ENCODE measurements around the gene GRHL1.
"Not testable (repeated sequence)": the region's sequence is repeated elsewhere in the genome, so short reads cannot be mapped to it uniquely, and the experiment has no call there.

The GRHL1 gene

GRCh38 chr2:9951522-9952285 lies at the start of gene GRHL1:
GRHL1 (plus strand) TSS chr2:9951693; CDS start chr2:9951834, 141 bp downstream.
- no peaks in the 10 kb centered on the region for H3K36me3 Mint-ChIP-seq
- H3K9me3 Mint-ChIP-seq, result no peaks in the 10 kb centered on the region
- H3K4me3 Mint-ChIP-seq, result peak within 1 kb of the TSS; percentile 84
- peaks cover 16% of the 10 kb centered on the region for H3K4me1 Mint-ChIP-seq
- peak within 1 kb of the TSS; percentile 6 for H3K27ac Mint-ChIP-seq
- H3K27me3 Mint-ChIP-seq, result peaks cover 24% of the 10 kb centered on the region

GRCh38 chr2:9905413-9905812 lies 46.1 kb upstream of the GRHL1 start:
- H3K4me3 Mint-ChIP-seq, result no peak overlapping the region
- peaks cover 10% of the 10 kb centered on the region for H3K36me3 Mint-ChIP-seq
- H3K27ac Mint-ChIP-seq, result no peak overlapping the region
- H3K9me3 Mint-ChIP-seq, result no peaks in the 10 kb centered on the region
- H3K4me1 Mint-ChIP-seq, result no peaks in the 10 kb centered on the region
- no peaks in the 10 kb centered on the region for H3K27me3 Mint-ChIP-seq

GRCh38 chr2:9907402-9907801 lies 44.1 kb upstream of the GRHL1 start:
- H3K36me3 Mint-ChIP-seq, result peaks cover 12% of the 10 kb centered on the region

GRCh38 chr2:9908639-9909038 lies 42.9 kb upstream of the GRHL1 start:
- H3K9me3 Mint-ChIP-seq, result no peaks in the 10 kb centered on the region
- no peak overlapping the region for H3K27ac Mint-ChIP-seq
- H3K36me3 Mint-ChIP-seq, result peaks cover 19% of the 10 kb centered on the region
- H3K27me3 Mint-ChIP-seq, result no peaks in the 10 kb centered on the region
- no peaks in the 10 kb centered on the region for H3K4me1 Mint-ChIP-seq
- H3K4me3 Mint-ChIP-seq, result no peak overlapping the region

More at GRCh38 chr2:9907402-9907801, 44.1 kb upstream of the GRHL1 start:
- no peaks in the 10 kb centered on the region for H3K9me3 Mint-ChIP-seq
- H3K27me3 Mint-ChIP-seq, result no peaks in the 10 kb centered on the region
- no peak overlapping the region for H3K27ac Mint-ChIP-seq
- no peaks in the 10 kb centered on the region for H3K4me1 Mint-ChIP-seq
- no peak overlapping the region for H3K4me3 Mint-ChIP-seq

GRCh38 chr2:9909106-9909505 lies 42.4 kb upstream of the GRHL1 start:
- Mint-ChIP-seq H3K27me3 (no peaks in the 10 kb centered on the region), H3K27ac (no peak overlapping the region), H3K4me3 (no peak overlapping the region), H3K36me3 (peaks cover 22% of the 10 kb centered on the region), H3K9me3 (no peaks in the 10 kb centered on the region), H3K4me1 (no peaks in the 10 kb centered on the region)

GRCh38 chr2:9910699-9911098 lies 40.8 kb upstream of the GRHL1 start:
- H3K27ac Mint-ChIP-seq, result no peak overlapping the region
- H3K4me1 Mint-ChIP-seq, result no peaks in the 10 kb centered on the region
- H3K4me3 Mint-ChIP-seq, result no peak overlapping the region
- no peaks in the 10 kb centered on the region for H3K27me3 Mint-ChIP-seq
- peaks cover 26% of the 10 kb centered on the region for H3K36me3 Mint-ChIP-seq
- H3K9me3 Mint-ChIP-seq, result no peaks in the 10 kb centered on the region

GRCh38 chr2:9912468-9912867 lies 39.0 kb upstream of the GRHL1 start:
- Mint-ChIP-seq H3K27ac (no peak overlapping the region), H3K4me1 (no peaks in the 10 kb centered on the region), H3K4me3 (no peak overlapping the region), H3K27me3 (no peaks in the 10 kb centered on the region), H3K9me3 (no peaks in the 10 kb centered on the region), H3K36me3 (peaks cover 23% of the 10 kb centered on the region)

DNA sequence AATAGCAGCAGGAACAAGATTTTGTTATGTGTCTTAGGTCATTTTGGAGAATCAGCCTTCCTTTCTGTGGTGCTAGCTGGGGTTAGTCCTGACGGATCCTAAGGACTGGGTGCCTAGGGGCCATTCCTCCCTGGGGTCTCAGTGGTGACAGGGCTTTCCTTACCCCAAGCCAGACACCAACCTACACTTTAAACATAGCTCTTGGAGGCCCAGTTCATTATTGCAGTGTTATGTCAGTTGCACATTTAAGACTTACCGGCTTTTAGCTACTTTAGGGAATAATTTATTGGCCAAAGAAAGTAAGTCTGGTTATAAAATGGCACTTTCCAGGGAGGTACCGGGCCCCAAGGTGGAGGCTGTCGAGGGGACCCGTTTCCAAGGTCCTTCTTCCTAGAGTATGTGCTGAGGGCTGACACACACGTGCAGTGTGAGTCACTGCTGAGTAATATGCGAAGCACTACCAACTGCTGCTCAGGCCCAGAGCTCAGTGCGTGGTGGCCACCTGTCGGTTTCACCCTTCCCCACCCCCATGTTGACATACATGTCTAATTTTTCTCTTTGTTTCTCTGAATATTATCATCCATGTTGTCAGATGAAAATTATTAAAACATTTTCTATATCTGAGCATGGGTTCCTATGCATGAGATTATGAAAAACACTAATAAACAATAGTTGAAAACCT lies 37.0 kb upstream of the GRHL1 start:
- Mint-ChIP-seq H3K36me3 (peaks cover 23% of the 10 kb centered on the region), H3K9me3 (no peaks in the 10 kb centered on the region), H3K27ac (no peak overlapping the region)

DNA sequence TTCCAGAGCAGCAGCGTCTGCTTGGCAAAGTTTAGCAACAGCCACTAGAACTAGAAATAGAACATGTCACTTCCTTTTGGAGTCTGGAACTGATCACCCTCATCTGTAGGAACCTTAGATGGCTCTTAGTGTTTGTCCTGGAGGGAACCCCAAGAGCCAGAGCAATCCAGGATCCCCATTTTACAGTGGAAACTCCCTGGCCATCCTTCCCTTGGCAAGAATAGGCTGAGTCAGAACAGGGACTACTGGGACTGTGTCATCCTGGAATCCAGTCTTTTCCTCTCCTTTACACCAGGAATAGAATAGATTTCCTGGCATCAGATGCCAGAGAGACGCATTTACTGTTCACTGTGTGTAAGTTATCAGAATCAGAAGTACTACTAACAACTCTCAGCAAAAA lies 33.2 kb upstream of the GRHL1 start:
- H3K36me3 Mint-ChIP-seq, result peaks cover 16% of the 10 kb centered on the region
- no peak overlapping the region for H3K4me3 Mint-ChIP-seq
- no peak overlapping the region for H3K27ac Mint-ChIP-seq

More for the DNA sequence above, 37.0 kb upstream of the GRHL1 start:
- Mint-ChIP-seq H3K27me3 (no peaks in the 10 kb centered on the region), H3K4me1 (no peaks in the 10 kb centered on the region), H3K4me3 (no peak overlapping the region)

DNA sequence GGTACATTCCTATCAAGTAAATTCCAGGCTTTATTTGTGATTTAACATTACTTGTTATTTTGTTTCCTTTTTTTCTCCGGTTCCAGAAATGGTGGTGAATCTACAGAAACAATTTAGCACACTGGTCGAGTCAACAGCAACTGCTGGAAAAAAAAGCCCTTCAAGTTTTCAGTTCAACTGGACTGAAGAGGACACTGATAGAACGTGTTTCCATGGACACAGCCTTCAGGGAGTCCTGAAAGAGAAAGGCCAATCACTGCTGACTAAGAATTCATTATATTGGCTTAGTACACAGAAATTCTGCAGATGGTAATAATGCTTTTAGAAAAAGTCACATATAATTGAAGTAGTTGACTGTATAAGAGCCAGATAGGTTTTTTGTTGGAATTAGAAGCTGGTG lies 32.0 kb upstream of the GRHL1 start:
- Mint-ChIP-seq H3K9me3 (no peaks in the 10 kb centered on the region), H3K4me3 (no peak overlapping the region), H3K27ac (no peak overlapping the region), H3K4me1 (no peaks in the 10 kb centered on the region), H3K36me3 (peaks cover 8% of the 10 kb centered on the region), H3K27me3 (no peaks in the 10 kb centered on the region)

More for the DNA sequence above, 33.2 kb upstream of the GRHL1 start:
- Mint-ChIP-seq H3K4me1 (no peaks in the 10 kb centered on the region), H3K9me3 (no peaks in the 10 kb centered on the region), H3K27me3 (no peaks in the 10 kb centered on the region)

DNA sequence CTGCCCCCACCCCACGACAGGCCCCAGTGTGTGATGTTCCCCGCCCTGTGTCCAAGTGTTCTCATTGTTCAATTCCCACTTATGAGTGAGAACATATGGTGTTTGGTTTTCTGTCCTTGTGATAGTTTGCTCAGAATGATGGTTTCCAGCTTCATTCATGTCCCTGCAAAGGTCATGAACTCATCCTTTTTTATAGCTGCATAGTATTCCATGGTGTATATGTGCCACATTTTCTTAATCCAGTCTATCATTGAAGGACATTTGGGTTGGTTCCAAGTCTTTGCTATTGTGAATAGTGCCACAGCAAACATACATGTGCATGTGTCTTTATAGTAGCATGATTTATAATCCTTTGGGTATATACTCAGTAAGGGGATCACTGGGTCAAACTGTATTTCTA lies 24.5 kb upstream of the GRHL1 start:
- H3K36me3 Mint-ChIP-seq, result peaks cover 34% of the 10 kb centered on the region
- not testable (repeated sequence) for H3K4me3 Mint-ChIP-seq, H3K9me3 Mint-ChIP-seq, H3K27me3 Mint-ChIP-seq, H3K4me1 Mint-ChIP-seq, H3K27ac Mint-ChIP-seq

GRCh38 chr2:9937258-9937657 lies 14.2 kb upstream of the GRHL1 start:
- Mint-ChIP-seq H3K36me3 (peaks cover 10% of the 10 kb centered on the region), H3K27me3 (no peaks in the 10 kb centered on the region), H3K27ac (no peak overlapping the region), H3K9me3 (no peaks in the 10 kb centered on the region), H3K4me3 (no peak overlapping the region), H3K4me1 (no peaks in the 10 kb centered on the region)

DNA sequence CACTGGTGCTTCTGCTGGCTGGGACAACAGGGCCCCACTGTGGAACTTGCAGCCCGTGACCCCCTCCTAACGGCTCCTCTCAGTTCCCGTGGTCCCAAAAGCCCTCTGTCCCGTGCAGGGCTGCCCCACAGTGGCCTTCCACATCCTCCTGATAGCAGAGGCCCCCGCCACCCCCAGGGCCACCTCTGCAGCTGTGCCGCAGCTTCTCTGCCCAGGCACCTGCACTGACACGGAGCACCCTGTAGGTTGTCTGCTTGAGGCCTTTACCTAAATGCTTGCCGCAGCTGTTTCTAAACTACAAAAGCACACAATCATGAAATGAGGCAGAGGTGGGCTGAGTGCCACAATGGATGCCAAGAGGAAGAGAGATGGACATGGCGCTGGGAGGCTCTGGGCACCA lies 13.5 kb upstream of the GRHL1 start:
- no peaks in the 10 kb centered on the region for H3K4me1 Mint-ChIP-seq
- peaks cover 10% of the 10 kb centered on the region for H3K36me3 Mint-ChIP-seq
- H3K4me3 Mint-ChIP-seq, result no peak overlapping the region
- H3K27me3 Mint-ChIP-seq, result no peaks in the 10 kb centered on the region
- no peak overlapping the region for H3K27ac Mint-ChIP-seq
- H3K9me3 Mint-ChIP-seq, result no peaks in the 10 kb centered on the region

DNA sequence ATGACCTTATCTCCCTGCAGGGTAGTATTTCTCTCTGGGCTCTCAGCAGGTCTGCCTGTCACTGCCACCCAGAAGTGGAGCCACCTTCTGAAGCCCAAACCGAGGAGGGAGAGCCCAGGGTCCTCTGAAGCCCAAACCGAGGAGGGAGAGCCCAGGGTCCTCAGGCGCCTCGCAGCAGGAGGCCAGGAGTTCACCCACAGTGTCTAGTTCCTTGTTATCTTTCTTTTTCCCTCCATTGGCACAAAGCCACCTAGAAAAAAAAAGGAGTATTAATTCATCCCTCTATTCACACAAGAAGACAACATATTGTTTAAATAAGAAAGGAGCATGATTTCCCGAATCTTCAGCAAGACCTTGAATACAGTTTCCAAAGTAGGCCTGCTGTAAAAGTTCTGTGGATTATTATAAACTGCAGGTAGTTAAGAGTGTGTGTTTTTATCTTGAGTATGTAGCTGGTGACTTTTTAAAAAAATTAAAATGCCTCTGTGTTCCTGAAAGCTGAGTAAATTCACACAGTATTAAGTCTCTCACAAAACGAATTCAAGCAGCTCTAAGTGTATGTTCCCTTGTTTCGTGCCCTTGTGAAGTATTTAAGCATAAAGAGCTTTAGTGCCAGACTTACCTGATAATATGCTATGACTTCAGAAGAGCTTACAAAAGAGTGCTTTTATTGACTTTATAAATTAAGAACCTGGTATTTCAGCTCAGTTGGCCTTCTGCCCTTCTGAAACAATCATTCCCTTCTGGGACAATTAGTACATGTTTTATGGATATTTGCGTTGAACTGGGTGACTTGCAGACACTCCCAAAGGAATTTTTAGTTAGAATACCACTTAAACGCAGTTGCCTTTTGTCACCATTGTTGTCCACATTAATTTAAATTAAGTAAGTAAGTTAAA lies 11.7 kb upstream of the GRHL1 start:
- no peak overlapping the region for H3K4me3 Mint-ChIP-seq
- H3K9me3 Mint-ChIP-seq, result no peaks in the 10 kb centered on the region
- H3K27ac Mint-ChIP-seq, result no peak overlapping the region
- no peaks in the 10 kb centered on the region for H3K4me1 Mint-ChIP-seq
- no peaks in the 10 kb centered on the region for H3K27me3 Mint-ChIP-seq
- H3K36me3 Mint-ChIP-seq, result peaks cover 3% of the 10 kb centered on the region

GRCh38 chr2:9941196-9941995 lies 10.1 kb upstream of the GRHL1 start:
- no peak overlapping the region for H3K4me3 Mint-ChIP-seq
- no peaks in the 10 kb centered on the region for H3K4me1 Mint-ChIP-seq
- no peaks in the 10 kb centered on the region for H3K36me3 Mint-ChIP-seq
- no peaks in the 10 kb centered on the region for H3K9me3 Mint-ChIP-seq
- H3K27me3 Mint-ChIP-seq, result peaks cover 3% of the 10 kb centered on the region
- H3K27ac Mint-ChIP-seq, result no peak overlapping the region

Measured in activated naive CD4-positive, alpha-beta T cell treated with anti-CD3 and anti-CD28 coated beads, Interleukin-2, amount 50 U/mL, for 24 hours (primary cell).